Measurements from ENCODE around the gene TTLL13. TPM values are rescaled to one million over a fixed set of nuclear protein-coding genes. Genes with fewer than 3 reads are reported as not detected.

The TTLL13 gene
- total and polyA plus RNA-seq, 3 donors from 2014 or later: 6.8 to 30.3 (median 18.0) TPM

- TF ChIP-seq CTCF (IDR thresholded peaks at IDR 0.05): no peak
- no peak for TF ChIP-seq POLR2A (IDR thresholded peaks at IDR 0.05)
- Histone ChIP-seq H3K27me3 (no peaks in the 10 kb centered on the region), H3K9me3 (no peaks in the 10 kb centered on the region), H3K4me1 (peaks cover 7% of the 10 kb centered on the region), H3K36me3 (ENCODE audit: low read depth, missing control alignments) (no peaks in the 10 kb centered on the region), H3K4me3 (no peak overlapping the region), H3K27ac (no peak overlapping the region)
- 93% methylated on average over 3 to 7 of the region's 7 CpGs for WGBS, 2 donors
- intact Hi-C loops (cut with DNase I; ENCODE audit: low total_unique reads): no loop called here
- no peak for DNase-seq
Observed at GRCh38 chr15:90227336-90227735, 22.0 kb upstream of the TTLL13 start.

- intact Hi-C loops (cut with DNase I; ENCODE audit: low total_unique reads): no loop called here
- 93% methylated on average over 18 to 38 of the region's 38 CpGs for WGBS, 2 donors
- DNase-seq: no peak
- Histone ChIP-seq H3K4me1 (peaks cover 14% of the 10 kb centered on the region), H3K27me3 (no peaks in the 10 kb centered on the region), H3K36me3 (ENCODE audit: low read depth, missing control alignments) (no peaks in the 10 kb centered on the region), H3K27ac (no peak overlapping the region), H3K9me3 (no peaks in the 10 kb centered on the region), H3K4me3 (no peak overlapping the region)
- TF ChIP-seq POLR2A (IDR thresholded peaks at IDR 0.05) (no peak), CTCF (IDR thresholded peaks at IDR 0.05) (no peak)
Observed at GRCh38 chr15:90227816-90228772, 21.3 kb upstream of the TTLL13 start.

- Histone ChIP-seq H3K9me3 (no peaks in the 10 kb centered on the region), H3K4me3 (no peak overlapping the region), H3K27me3 (no peaks in the 10 kb centered on the region), H3K4me1 (peaks cover 14% of the 10 kb centered on the region), H3K27ac (no peak overlapping the region), H3K36me3 (ENCODE audit: low read depth, missing control alignments) (no peaks in the 10 kb centered on the region)
- no peak for DNase-seq
- TF ChIP-seq POLR2A (IDR thresholded peaks at IDR 0.05) (no peak), CTCF (IDR thresholded peaks at IDR 0.05) (no peak)
- WGBS, 2 donors: 72 to 87% methylated on average over 9 to 15 of the region's 15 CpGs
- intact Hi-C loops (cut with DNase I; ENCODE audit: low total_unique reads): no loop called here
Observed at GRCh38 chr15:90228960-90229359, 20.4 kb upstream of the TTLL13 start.

- DNase-seq: peak; percentile 86
- no peak overlapping the region for H3K4me3 ChIP-seq
- H3K27ac ChIP-seq: peak overlapping the region; percentile 51 to 79
- no peaks in the 10 kb centered on the region for H3K27me3 ChIP-seq
- H3K9me3 ChIP-seq: no peaks in the 10 kb centered on the region
- intact Hi-C loops (cut with DNase I; ENCODE audit: low total_unique reads): no loop called here
- TF ChIP-seq POLR2A (IDR thresholded peaks at IDR 0.05): no peak
- no peak for TF ChIP-seq CTCF (IDR thresholded peaks at IDR 0.05)
- peaks cover 22% of the 10 kb centered on the region for H3K4me1 ChIP-seq
- H3K36me3 ChIP-seq (ENCODE audit: low read depth, missing control alignments): no peaks in the 10 kb centered on the region
- 51 to 73% methylated on average over 4 to 12 of the region's 12 CpGs for WGBS, 2 donors
Observed at GRCh38 chr15:90230071-90230494, 19.3 kb upstream of the TTLL13 start.
